ENCODE results near the gene RNF207. TPM values are rescaled to one million over a fixed set of nuclear protein-coding genes. Genes with fewer than 3 reads are reported as not detected.

The RNF207 gene
- total RNA-seq, 2 experiments from 2014 or later, result 12.1 to 16.4 TPM

DNA sequence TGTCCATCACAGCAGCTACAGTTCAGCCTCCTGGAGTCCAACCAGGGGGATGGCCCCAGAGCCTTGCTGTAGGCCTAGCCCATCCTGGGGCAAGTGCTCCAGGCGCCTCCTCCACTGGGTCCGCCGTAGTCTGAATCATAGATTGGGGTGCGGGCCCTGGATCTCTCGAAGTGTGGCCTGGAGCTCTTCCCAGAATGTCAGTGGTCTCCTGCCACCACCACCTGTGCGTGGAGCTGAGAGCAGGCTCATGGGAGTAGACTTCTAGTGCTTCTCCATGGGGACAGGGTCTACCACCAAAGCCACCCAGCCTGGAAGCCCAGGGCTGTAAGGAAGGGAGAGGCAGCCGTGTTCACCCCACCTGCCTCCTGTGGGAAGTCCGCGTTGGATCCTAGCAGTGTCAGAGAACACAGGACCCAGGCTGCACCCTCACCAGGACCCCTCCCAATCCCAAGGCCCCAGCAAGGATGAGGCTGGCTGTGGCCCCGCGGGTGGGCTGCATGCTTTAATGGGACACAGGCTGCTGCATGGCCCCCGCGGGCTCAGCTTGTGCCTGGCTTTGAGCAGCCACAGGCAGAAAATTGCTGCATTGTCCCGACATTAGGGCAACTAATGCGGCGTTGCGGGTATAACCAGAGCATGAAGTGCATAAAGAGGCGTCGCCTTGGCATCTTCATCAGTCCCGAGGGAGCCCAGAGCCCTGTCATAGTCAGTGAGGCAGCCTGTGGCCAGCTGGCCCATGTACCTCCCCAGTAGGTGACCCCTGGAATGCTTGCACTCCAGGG, 37.3 kb downstream of the RNF207 start:
- ChIA-PET CTCF (interaction anchor here (0.6 to 1.6 kb wide), 3 partner anchors 18 to 208 kb away, joined by 3 to 5 read pairs (median 5); partner anchors contain the start of gene GPR153), POLR2A (no interaction called here)

GRCh38 chr1:6243993-6244392, 38.1 kb downstream of the RNF207 start, which contains the start of gene HES3:
TSS of gene HES3 (plus strand) at chr1:6244179. CDS start at chr1:6244366, 187 bp downstream.
- ChIA-PET POLR2A (no interaction called here), CTCF (interaction anchor here (0.6 to 4.5 kb wide), 4 partner anchors 9 to 235 kb away, joined by 3 to 19 read pairs (median 6); partner anchors contain the start of gene ICMT)

DNA sequence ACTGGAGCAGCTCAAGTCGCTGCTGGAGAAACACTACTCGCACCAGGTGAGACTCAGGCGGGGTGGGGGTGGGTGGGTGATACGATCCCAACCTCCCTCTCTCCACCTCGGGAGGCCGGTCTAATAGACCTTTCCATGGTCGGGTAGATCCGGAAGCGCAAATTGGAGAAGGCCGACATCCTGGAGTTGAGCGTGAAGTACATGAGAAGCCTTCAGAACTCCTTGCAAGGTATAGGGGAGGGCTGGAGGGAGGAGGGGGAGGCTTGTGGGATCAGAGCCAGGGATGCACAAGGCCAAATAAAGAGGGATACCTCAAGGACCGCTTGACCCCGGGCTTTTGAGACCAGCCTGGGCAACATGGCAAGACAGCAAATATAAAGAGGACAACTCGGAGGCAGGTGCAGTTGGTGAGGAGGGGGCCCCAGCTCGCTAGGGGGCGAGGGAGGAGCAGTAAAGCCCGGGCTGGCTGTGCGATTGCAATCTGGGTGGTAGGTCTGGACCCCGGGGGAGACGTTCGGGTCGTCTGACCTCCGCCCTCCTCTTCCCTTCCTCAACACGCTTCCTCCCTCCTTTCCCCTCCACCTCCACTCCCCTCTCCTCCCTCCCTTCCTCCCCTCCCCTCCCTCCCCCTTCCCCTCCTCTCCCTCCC, 38.6 kb downstream of the RNF207 start:
- CTCF ChIA-PET, result interaction anchor here (0.6 to 4.5 kb wide), 15 partner anchors 9 to 236 kb away, joined by 3 to 26 read pairs (median 4); partner anchors contain the start of genes ICMT, RNF207 and RPL22
- POLR2A ChIA-PET, result no interaction called here

DNA sequence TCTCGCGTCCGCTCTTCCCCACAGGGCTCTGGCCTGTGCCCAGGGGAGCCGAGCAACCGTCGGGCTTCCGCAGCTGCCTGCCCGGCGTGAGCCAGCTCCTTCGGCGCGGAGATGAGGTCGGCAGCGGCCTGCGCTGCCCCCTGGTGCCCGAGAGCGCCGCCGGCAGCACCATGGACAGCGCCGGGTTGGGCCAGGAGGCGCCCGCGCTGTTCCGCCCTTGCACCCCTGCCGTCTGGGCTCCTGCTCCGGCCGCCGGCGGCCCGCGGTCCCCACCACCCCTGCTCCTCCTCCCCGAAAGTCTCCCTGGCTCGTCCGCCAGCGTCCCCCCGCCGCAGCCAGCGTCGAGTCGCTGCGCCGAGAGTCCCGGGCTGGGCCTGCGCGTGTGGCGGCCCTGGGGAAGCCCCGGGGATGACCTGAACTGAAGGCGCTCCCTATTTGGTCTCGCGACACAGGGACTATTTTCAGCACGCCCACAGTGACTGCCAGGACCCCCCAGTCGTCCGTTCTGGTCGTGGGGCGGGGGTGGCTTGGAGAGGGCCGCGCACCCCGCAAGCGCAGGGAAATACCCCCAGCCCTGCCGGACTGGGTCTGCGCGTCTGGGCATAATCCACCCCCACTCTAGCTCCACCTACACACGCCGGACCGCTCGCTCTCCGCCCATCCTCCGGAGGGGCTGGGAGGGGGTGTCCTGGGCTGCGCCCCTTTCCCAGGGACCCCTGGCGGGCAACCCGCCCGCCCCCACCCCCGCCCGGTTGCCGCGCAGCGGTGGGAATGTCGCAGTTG, 39.4 kb downstream of the RNF207 start:
- ChIA-PET POLR2A (no interaction called here), CTCF (interaction anchor here (0.6 to 4.5 kb wide), 28 partner anchors 10 to 308 kb away, joined by 3 to 26 read pairs (median 5); partner anchors contain the start of genes ACOT7, HES2, ICMT and RNF207)

GRCh38 chr1:6245869-6246496, 40.1 kb downstream of the RNF207 start:
- CTCF ChIA-PET, result interaction anchor here (0.9 to 4.5 kb wide), 40 partner anchors 8 to 307 kb away, joined by 3 to 28 read pairs (median 6); partner anchors contain the start of genes ACOT7, HES2, ICMT and RPL22
- POLR2A ChIA-PET, result interaction anchor here (0.5 kb wide), 1 partner anchor 158 kb away, joined by 3 read pairs; no protein-coding TSS in a partner anchor

DNA sequence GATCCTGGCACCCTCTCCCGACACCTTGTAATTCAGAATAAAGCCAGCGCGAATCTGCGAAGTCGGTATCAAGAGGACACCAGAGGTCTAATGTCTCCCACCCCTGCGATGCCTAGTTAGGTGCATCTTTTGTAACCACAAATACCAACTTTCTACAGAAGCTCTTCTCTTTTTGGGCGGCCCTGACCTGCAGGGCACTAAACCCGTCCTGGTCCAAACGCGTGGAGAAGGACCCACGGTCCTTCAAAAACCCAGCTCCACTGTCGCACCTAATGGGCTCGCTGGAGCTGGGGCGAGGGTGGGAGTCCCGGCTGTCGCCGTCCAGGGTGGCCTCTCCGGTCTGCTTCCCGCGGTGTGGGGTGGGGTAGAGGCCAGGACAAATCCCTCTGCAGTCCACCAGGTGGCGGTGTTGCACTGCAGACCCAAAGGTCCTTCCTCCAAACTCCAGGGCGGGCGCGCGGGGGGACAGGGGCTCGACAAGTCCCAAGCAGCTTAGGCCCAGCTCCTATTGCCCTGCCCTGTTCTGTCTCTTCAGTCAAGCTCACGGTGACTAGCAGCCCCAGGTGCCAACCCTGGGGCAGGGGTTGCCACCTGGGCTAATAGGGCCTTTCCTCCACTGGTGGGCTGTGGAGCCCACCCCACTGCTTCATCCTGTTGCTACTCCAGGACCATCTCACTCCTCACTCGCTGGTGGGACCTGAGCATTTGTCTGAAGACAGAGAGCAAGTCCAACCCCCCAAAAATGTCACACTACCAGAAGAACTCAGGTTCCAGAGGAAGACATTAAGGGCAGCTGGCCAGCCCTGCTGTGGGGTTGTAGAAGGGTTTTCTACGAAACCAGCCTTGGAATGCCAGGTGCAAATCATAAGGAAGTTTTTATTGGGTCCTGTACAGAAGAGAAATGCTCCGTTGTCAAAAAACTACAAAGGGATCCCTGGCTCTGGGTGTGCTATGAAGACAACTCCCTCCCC, 40.9 kb downstream of the RNF207 start:
- POLR2A ChIA-PET, result interaction anchor here (0.5 kb wide), 1 partner anchor 157 kb away, joined by 3 read pairs; no protein-coding TSS in a partner anchor
- CTCF ChIA-PET, result interaction anchor here (0.9 to 4.5 kb wide), 50 partner anchors 9 to 306 kb away, joined by 3 to 28 read pairs (median 5); partner anchors contain the start of genes ACOT7, HES2, ICMT and RPL22

DNA sequence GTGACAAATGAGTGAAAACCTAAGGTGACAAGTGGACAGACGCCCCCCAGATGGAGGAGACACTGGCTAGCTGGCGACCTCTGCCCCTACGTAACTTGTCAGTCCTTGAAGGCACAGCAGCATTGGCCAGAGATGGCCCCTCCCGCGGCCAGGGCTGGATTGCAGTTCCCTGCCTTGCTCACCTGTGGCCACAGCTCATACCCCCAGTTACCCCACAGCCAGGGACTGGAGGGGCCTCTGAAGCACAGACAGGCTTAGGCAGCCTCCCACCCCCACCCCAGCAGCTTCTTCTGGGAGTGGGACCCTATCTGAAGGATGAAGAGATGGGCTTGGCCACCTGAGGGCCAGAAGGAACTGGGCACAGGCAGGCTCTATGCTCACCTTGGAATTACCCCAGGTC, 41.7 kb downstream of the RNF207 start:
- ChIA-PET CTCF (interaction anchor here (0.9 to 4.5 kb wide), 29 partner anchors 8 to 251 kb away, joined by 3 to 28 read pairs (median 6); partner anchors contain the start of genes ACOT7 and TNFRSF25), POLR2A (no interaction called here)

GRCh38 chr1:6248161-6248776, 42.4 kb downstream of the RNF207 start:
- ChIA-PET CTCF (interaction anchor here (1.3 to 4.5 kb wide), 10 partner anchors 11 to 218 kb away, joined by 3 to 28 read pairs (median 9); partner anchors contain the start of genes ACOT7 and TNFRSF25), POLR2A (no interaction called here)

DNA sequence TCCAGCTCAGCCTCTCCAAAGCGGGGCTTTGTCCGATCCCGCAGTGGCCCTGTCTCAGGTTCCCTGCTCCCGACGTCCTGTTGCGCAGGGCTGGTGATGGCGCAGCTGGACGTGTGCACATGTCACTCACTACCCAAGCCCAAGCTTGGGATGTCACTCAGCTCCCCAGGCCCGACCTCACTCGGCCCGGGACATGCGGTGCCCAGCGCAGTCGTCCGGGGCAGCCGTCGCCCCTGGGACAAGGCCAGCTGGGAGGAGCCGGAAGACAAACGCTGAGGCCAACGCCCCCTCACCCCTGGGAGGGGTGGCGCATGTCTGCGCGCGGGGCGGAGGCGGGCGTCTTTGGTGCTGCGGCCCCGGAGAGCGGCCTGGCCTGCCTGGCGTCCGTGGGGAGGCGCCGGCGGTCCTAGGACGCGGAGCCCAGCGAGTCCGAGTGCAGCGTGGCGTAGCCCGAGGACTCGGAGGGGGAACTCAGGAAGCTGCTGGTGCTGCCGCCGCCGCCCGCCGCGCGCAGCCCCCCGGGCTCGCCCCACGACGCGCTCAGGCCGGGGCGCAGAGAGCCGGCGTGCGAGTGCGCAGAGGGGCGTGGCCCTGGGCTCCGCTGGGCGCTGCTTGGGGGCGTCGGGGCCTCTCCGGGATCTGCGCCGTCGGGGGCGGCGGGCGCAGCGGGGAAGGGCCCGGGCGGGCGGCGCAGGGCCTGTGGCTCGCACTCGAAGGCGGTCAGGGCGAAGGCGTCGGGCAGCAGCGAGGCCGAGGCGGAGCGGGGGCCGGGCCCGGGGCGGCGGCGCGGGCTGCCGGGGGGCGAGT, 43.2 kb downstream of the RNF207 start:
- CTCF ChIA-PET, result interaction anchor here (0.6 to 2.2 kb wide), 4 partner anchors 47 to 174 kb away, joined by 3 to 7 read pairs (median 4); no protein-coding TSS in a partner anchor
- POLR2A ChIA-PET, result no interaction called here

GRCh38 chr1:6249739-6250689, 44.1 kb downstream of the RNF207 start:
- CTCF ChIA-PET, result interaction anchor here (1.3 to 2.2 kb wide), 3 partner anchors 44 to 173 kb away, joined by 4 to 7 read pairs (median 6); partner anchors contain the start of gene RNF207
- POLR2A ChIA-PET, result no interaction called here

- CTCF ChIA-PET, result interaction anchor here (1.3 kb wide), 1 partner anchor 45 kb away, joined by 4 read pairs; the partner anchor contains the start of gene RNF207
Observed at GRCh38 chr1:6251233-6251632, 45.3 kb downstream of the RNF207 start.

GRCh38 chr1:6251681-6252373, 45.9 kb downstream of the RNF207 start:
- ChIA-PET CTCF (interaction anchor here (1.0 to 1.3 kb wide), 2 partner anchors 45 to 234 kb away, joined by 3 to 4 read pairs; partner anchors contain the start of gene RNF207), POLR2A (no interaction called here)

More at GRCh38 chr1:6251233-6251632, 45.3 kb downstream of the RNF207 start:
- POLR2A ChIA-PET, result no interaction called here

GRCh38 chr1:6252374-6252710, 46.4 kb downstream of the RNF207 start:
- ChIA-PET CTCF (interaction anchor here (1.0 kb wide), 1 partner anchor 234 kb away, joined by 3 read pairs; no protein-coding TSS in a partner anchor), POLR2A (no interaction called here)

- CTCF ChIA-PET, result no interaction called here
Observed at GRCh38 chr1:6253380-6253779, 47.5 kb downstream of the RNF207 start.

More at GRCh38 chr1:6253380-6253779, 47.5 kb downstream of the RNF207 start:
- POLR2A ChIA-PET, result no interaction called here

Data from activated CD8-positive, alpha-beta memory T cell treated with anti-CD3 and anti-CD28 coated beads for 36 hours (primary cell).